CD4-positive, alpha-beta T cell (primary cell): ENCODE measurements around the gene PLXDC1. TPM values are rescaled to one million over a fixed set of nuclear protein-coding genes. Genes with fewer than 3 reads are reported as not detected.

Experiments used
- ATAC-seq: fragments of 200-7000 bp; cut with Tn5 transposase; one replicate; pipeline ENCODE4 v1.10.0; 2022; ENCODE audit warnings: mild to moderate bottlenecking; ENCODE audit not compliant: poor library complexity
- CTCF ChIA-PET: fragments of 350-600 bp; sonication (Branson Sonifier 250); formaldehyde crosslinking; loops from one replicate; lab custom pipeline; 2021; ENCODE audit warnings: antibody characterized with exemption, inconsistent platforms; lab: Charles Lee
- POLR2A ChIA-PET: fragments of 350-600 bp; sonication (Branson Sonifier 250); formaldehyde crosslinking; loops from one replicate; lab custom pipeline; 2021; ENCODE audit warnings: antibody characterized with exemption, inconsistent platforms; lab: Charles Lee
- DNase-seq, 14 experiments: peaks; one replicate each; pipeline ENCODE4 v3.0.0-alpha.2; 2013 to 2020; ENCODE audit warnings: mixed read lengths in 2 of 14
- H3K27ac ChIP-seq, 2 donors: one replicate each; pipeline versions ENCODE4 v1.5.1 to v1.7.0; 2013; ENCODE audit warnings: low read length in 2 of 2, low read depth in 1 of 2, mild to moderate bottlenecking in 1 of 2
- H3K27me3 ChIP-seq, 2 experiments: 1 replicate in 1 of 2; 2 replicates in 1 of 2; pipeline versions ENCODE4 v1.6.1 to v1.7.0; 2013; ENCODE audit warnings: low read length in 2 of 2, control low read depth in 1 of 2, mild to moderate bottlenecking in 1 of 2, moderate library complexity in 1 of 2; ENCODE audit not compliant: insufficient read depth in 2 of 2, control insufficient read depth in 1 of 2
- H3K36me3 ChIP-seq: one replicate; pipeline ENCODE4 v1.6.1; 2013; ENCODE audit warnings: low read length, control low read depth; ENCODE audit not compliant: insufficient read depth
- H3K4me1 ChIP-seq: one replicate; pipeline ENCODE4 v1.6.1; 2013; ENCODE audit warnings: low read length, control low read depth; ENCODE audit not compliant: insufficient read depth
- H3K4me3 ChIP-seq: one replicate; pipeline ENCODE4 v1.5.1; 2013; ENCODE audit warnings: mild to moderate bottlenecking, low read length, moderate library complexity
- H3K9me3 ChIP-seq, 2 experiments: 1 replicate in 1 of 2; 2 replicates in 1 of 2; pipeline versions ENCODE4 v1.6.1 to v1.7.0; 2013; ENCODE audit warnings: low read length in 2 of 2, mild to moderate bottlenecking in 2 of 2, control low read depth in 1 of 2, moderate library complexity in 1 of 2; ENCODE audit not compliant: control insufficient read depth in 1 of 2, insufficient read depth in 1 of 2
- H3K27ac Mint-ChIP-seq: one replicate; pipeline ENCODE4 v1.8.0; 2020; ENCODE audit warnings: mixed read lengths
- H3K27me3 Mint-ChIP-seq: one replicate; pipeline ENCODE4 v1.8.0; 2021; ENCODE audit warnings: mixed read lengths
- H3K36me3 Mint-ChIP-seq: one replicate; pipeline ENCODE4 v1.8.0; 2021; ENCODE audit warnings: low read depth, mixed read lengths
- H3K4me1 Mint-ChIP-seq: one replicate; pipeline ENCODE4 v1.8.0; 2021; ENCODE audit warnings: low read depth, mixed read lengths
- H3K4me3 Mint-ChIP-seq: one replicate; pipeline ENCODE4 v1.8.0; 2020; ENCODE audit warnings: mild to moderate bottlenecking, mixed read lengths
- H3K9me3 Mint-ChIP-seq: one replicate; pipeline ENCODE4 v1.8.0; 2020; ENCODE audit warnings: mixed read lengths
- CTCF ChIP-seq: fragments of 200-600 bp; IDR thresholded peaks from one replicate; pipeline ENCODE4 v1.8.0; 2022; ENCODE audit warnings: antibody characterized with exemption, mild to moderate bottlenecking
- intact Hi-C, 2 experiments: fragments of 100-400 bp; cut with DNase I in 1 of 2; cut with micrococcal nuclease in 1 of 2; formaldehyde crosslinking; loops; one replicate each; pipeline versions ENCODE4 v1.15.1 to v1.9.0; 2023 to 2025; cut with DNase I, micrococcal nuclease
- total RNA-seq, 174 experiments: library from RNA in 2 of 174; stranded (reverse) in 2 of 174; gene quantifications; one replicate each; pipeline ENCODE4 v1.2.3 and lab custom pipeline; 2021 to 2026

PLXDC1 gene
- total RNA-seq, 2 experiments from 2014 or later: 66.7 to 67.6 TPM

- intact Hi-C loops: loop anchor here in 1 of 2 experiments (5.0 to 10.0 kb wide), 2 partner anchors 41 to 224 kb away; partner anchors contain the start of gene LASP1
- no peaks in the 10 kb centered on the region for H3K36me3 ChIP-seq
- H3K4me3 ChIP-seq: no peak overlapping the region
- H3K27me3 ChIP-seq: no peaks in the 10 kb centered on the region
- H3K36me3 Mint-ChIP-seq: no peaks in the 10 kb centered on the region
- peaks cover 89% of the 10 kb centered on the region for H3K4me1 Mint-ChIP-seq
- DNase-seq: no peak
- TF ChIP-seq CTCF: no peak
- no peak for ATAC-seq
- H3K4me1 ChIP-seq: peaks cover 77% of the 10 kb centered on the region
- ChIA-PET POLR2A (interaction anchor here (1.1 kb wide), 1 partner anchor 16 kb away, joined by 3 read pairs; no protein-coding TSS in a partner anchor), CTCF (no interaction called here)
- no peak overlapping the region for H3K27ac ChIP-seq
- no peak overlapping the region for H3K4me3 Mint-ChIP-seq
- H3K9me3 ChIP-seq: no peaks in the 10 kb centered on the region
- peak overlapping the region; percentile 54 for H3K27ac Mint-ChIP-seq
- no peaks in the 10 kb centered on the region for H3K9me3 Mint-ChIP-seq
- no peaks in the 10 kb centered on the region for H3K27me3 Mint-ChIP-seq
These were observed 52.8 kb downstream of the PLXDC1 start for GRCh38 chr17:39098588-39098987.

- no peak for TF ChIP-seq CTCF
- no peaks in the 10 kb centered on the region for H3K9me3 ChIP-seq
- H3K4me1 Mint-ChIP-seq: peaks cover 93% of the 10 kb centered on the region
- CTCF ChIA-PET: no interaction called here
- POLR2A ChIA-PET: no interaction called here
- no peaks in the 10 kb centered on the region for H3K27me3 ChIP-seq
- peak overlapping the region; percentile 79 for H3K4me3 Mint-ChIP-seq
- H3K27ac Mint-ChIP-seq: peak overlapping the region; percentile 94
- H3K27me3 Mint-ChIP-seq: no peaks in the 10 kb centered on the region
- H3K36me3 ChIP-seq: no peaks in the 10 kb centered on the region
- no peak for ATAC-seq
- no peaks in the 10 kb centered on the region for H3K36me3 Mint-ChIP-seq
- no peak overlapping the region for H3K4me3 ChIP-seq
- H3K27ac ChIP-seq: peak overlapping the region in 1 of 2 donors; percentile 71
- H3K4me1 ChIP-seq: peaks cover 85% of the 10 kb centered on the region
- H3K9me3 Mint-ChIP-seq: no peaks in the 10 kb centered on the region
- no peak for DNase-seq
- intact Hi-C loops: loop anchor here (2.0 to 10.0 kb wide), 3 partner anchors 40 to 223 kb away; partner anchors contain the start of genes LASP1 (in 1 of the 2) and PLXDC1 (in 1 of the 2)
These were observed 53.9 kb downstream of the PLXDC1 start for GRCh38 chr17:39097537-39097936.

GRCh38 chr17:39097150-39097519 lies 54.3 kb downstream of the PLXDC1 start:
- Histone ChIP-seq H3K4me3 (peak overlapping the region; percentile 39), H3K9me3 (no peaks in the 10 kb centered on the region), H3K4me1 (peaks cover 85% of the 10 kb centered on the region), H3K36me3 (no peaks in the 10 kb centered on the region), H3K27ac (peak overlapping the region; percentile 51 to 71), H3K27me3 (no peaks in the 10 kb centered on the region)
- intact Hi-C loops: loop anchor here (2.0 to 10.0 kb wide), 3 partner anchors 40 to 222 kb away; partner anchors contain the start of genes LASP1 (in 1 of the 2) and PLXDC1 (in 1 of the 2)
- ATAC-seq: no peak
- ChIA-PET CTCF (no interaction called here), POLR2A (interaction anchor here (0.5 to 1.5 kb wide), 2 partner anchors 91 to 226 kb away, joined by 3 to 4 read pairs; no protein-coding TSS in a partner anchor)
- H3K27me3 Mint-ChIP-seq: no peaks in the 10 kb centered on the region
- no peak for DNase-seq
- no peaks in the 10 kb centered on the region for H3K36me3 Mint-ChIP-seq
- H3K4me1 Mint-ChIP-seq: peaks cover 93% of the 10 kb centered on the region
- H3K27ac Mint-ChIP-seq: peak overlapping the region; percentile 94
- TF ChIP-seq CTCF: no peak
- peak overlapping the region; percentile 79 for H3K4me3 Mint-ChIP-seq
- H3K9me3 Mint-ChIP-seq: no peaks in the 10 kb centered on the region
